Left kidney (tissue), 2 donors: ENCODE measurements around the gene AQR. TPM values are rescaled to one million over a fixed set of nuclear protein-coding genes. Genes with fewer than 3 reads are reported as not detected.

Experiments used
- DNase-seq: peaks from one replicate; pipeline ENCODE4 v3.0.0-alpha.2; 2013
- polyA plus RNA-seq: library from polyadenylated mRNA; unstranded; fragments of 120-200 nt; gene quantifications from one replicate; pipeline ENCODE4 v1.2.1, GENCODE V29; 2013; ENCODE audit not compliant: insufficient read length

The AQR gene
- polyA plus RNA-seq, 1 donor = 50.3 TPM

GRCh38 chr15:34883633-34884032 lies 85.9 kb downstream of the AQR start:
- no peak for DNase-seq

DNA sequence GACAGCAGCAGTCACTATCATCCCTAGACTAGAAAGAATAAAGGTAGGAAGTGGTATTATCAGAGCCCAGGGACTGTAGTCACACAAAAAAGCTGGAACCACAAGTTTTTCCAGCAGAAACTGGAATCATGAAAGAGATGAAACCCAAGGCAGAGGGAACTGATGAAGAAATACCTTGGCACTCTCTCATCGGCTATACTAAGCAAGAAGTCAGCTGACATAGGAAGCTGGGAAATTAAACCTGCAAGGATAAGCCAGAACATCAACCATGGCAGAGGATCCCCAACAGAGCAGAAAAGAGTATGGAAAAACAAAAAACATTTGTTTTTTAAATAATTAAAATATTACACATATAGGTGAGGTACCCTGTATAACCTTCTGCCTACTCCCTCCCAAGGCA lies 86.5 kb downstream of the AQR start:
- DNase-seq = no peak

GRCh38 chr15:34879107-34879506 lies 90.4 kb downstream of the AQR start:
- no peak for DNase-seq

GRCh38 chr15:34876640-34877039 lies 92.9 kb downstream of the AQR start:
- DNase-seq = no peak

DNA sequence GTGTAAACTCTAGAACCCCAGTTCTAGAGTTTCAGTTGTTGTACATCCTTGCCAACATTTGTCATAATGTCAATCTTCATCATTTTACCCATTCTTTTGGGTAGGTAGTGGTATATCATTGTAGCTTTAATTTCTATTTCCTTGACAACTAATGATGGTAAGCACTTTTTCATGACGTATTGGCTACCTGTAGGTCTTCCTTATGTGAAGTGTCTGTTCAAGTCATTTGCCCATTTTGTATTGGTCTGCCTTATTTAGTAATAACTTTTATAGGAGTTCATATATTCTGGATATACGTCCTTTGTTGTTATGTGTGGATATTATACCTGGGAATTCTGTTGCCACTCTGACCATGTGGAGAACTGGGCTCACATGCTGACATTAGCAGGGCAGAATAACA lies 100.4 kb downstream of the AQR start:
- DNase-seq = no peak

DNA sequence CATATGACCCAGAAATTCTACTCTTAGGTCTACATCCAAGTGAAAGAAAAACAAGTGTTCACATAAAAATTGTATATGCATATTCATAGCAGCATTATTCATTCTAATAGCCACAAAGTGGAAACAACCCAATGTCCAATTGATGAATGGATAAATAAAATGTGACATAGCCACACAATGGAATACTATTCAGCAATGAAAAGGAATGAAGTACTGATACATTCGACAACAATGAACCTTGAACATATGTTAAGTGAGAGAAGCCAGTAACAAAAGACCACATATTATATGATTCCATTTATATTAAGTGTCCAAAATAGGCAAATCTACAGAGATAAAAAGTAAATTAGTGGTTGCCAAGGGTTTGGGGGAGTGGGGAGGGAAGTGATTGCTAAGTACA lies 104.0 kb downstream of the AQR start:
- no peak for DNase-seq

DNA sequence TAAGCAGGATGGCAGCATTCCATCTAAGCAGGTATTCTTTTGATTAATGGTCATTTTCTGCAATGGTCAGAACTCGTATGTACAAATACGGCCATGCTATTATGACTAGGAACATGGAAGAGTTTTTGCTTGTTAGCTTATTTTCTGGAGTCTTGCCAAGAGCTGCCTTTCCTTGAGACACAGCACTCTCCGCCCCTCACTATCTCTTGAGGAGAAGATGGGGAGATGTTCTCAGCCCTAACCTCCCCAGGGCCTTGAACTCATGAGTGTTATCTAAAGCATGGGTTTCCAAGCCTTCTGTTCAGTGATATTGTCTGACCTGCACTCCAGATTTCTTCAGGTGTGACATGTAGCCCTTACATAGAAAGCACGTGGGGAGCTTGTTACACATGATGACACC lies 108.3 kb downstream of the AQR start:
- DNase-seq = no peak

GRCh38 chr15:34855893-34856292 lies 113.6 kb downstream of the AQR start:
- DNase-seq = no peak

- peak; percentile 18 for DNase-seq
These were observed 114.1 kb downstream of the AQR start for GRCh38 chr15:34855413-34855812.

DNA sequence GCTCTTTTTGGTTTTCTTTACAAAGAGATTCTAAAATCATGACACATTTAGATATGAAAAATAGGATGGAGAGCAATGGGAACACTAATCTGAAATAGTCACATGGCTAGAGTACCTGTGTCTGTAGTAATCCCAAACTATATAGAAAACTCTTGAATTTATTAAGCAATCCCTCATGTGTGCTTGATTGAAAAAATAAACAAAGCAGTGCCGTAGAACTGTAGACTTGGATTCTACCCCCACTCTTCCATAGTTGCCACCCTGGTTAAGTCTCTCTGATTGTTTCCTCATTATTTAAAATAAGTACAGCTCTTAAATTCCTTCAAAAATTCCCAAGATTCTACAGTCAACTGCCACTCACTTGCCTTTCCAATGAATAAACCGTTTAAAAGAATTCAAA lies 115.3 kb downstream of the AQR start:
- DNase-seq = no peak

GRCh38 chr15:34853001-34853758 lies 116.4 kb downstream of the AQR start:
- DNase-seq = peak; percentile 19

DNA sequence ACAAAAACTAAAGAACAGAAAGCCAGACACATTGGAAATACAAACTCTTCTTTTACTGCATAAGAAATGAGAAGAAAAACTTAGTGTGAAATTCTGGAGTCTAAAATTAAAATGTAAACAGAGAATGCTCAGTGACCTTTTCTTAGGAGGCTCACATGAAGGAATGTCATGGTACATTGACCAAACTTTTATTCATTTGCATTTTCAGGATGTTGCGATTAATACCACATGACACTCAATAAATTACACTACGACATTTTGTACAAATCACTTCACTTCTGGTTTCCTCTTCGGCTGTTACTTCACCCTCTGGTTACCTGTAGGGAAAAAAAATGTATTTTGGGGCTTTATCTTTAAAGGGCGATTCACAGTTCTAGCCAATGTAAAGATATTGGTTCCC lies 117.8 kb downstream of the AQR start:
- DNase-seq = peak; percentile 5

DNA sequence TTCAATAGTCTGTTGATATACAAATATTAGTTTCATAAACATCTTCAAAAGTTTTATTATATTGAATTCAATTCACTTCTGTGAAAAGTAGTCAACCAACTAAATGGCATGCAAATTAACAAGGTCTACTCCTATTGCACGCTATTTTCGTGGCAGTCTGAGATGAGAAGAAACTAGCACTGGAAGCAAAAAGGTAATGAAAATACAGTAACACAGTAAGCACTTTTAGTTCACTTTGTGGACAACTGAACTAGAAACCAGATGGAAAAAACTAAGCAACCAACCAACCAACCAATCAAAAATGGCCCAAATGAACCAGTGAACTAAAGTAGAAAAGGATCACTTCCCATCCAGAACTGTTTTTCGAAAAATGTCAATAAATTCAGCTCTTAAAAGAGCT lies 118.5 kb downstream of the AQR start:
- no peak for DNase-seq

DNA sequence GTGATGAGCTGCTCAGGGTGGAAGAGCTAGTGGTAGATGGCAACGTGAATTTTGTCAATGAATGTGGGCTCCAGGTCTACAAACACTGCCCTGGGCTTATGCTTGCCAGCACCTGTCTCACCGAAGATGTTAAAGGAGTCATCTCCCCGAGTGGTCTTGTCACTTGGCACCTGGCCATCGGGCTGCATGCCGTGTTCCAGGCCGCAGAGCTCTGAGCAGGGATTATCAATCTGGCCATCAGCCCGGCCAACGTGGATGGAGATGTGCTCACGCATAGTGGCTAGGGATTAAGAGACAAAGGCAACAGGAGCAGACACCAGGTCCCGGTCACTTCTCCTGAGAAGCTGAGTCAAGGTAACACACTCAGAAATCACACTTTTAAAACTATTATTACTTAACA lies 119.4 kb downstream of the AQR start:
- no peak for DNase-seq

DNA sequence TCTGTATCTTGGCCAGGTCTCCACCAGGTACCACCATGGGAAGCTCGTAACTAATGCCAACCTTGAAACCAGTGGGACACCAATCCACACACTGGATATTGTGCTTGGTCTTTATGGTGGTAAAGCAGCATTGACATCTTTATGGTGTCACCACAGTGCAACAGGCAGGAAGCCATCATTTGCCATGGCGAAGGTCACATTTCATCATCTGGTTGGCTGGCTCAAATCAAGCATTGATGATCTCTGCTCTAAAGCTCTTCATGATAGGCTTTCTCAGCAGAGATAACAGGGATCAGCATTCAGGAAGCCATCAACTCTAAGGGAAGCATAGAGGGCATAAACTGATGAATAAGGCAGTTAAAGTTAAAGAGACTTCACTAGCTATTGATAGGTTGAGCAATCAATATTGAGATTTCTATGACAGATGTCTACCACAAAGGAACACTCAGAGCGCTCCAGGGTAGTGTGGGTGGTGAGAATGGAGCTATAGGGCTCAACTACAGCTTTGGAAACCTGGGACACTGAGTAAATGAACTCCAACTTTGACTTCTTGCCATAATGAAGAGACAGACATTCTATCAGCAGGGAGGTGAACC lies 120.1 kb downstream of the AQR start:
- DNase-seq = no peak

DNA sequence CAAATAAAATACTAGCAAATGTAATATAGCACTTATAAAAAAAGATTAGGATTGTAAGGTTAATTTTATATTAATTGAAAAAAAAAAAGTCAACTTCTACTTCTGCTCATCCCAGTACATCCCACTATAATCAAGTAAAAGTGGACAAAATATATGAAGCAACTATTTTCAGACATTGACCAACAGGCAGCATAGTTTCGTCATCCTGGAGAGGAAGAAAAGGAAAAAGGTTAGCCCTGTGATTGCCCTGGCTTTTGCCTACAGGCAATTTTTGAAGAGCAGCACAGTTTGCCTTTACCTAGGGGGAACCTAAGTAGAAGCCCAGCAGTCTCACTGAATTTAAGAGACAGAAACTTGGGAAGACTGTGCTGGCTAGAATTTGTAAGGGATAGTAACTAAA lies 121.9 kb downstream of the AQR start:
- no peak for DNase-seq

DNA sequence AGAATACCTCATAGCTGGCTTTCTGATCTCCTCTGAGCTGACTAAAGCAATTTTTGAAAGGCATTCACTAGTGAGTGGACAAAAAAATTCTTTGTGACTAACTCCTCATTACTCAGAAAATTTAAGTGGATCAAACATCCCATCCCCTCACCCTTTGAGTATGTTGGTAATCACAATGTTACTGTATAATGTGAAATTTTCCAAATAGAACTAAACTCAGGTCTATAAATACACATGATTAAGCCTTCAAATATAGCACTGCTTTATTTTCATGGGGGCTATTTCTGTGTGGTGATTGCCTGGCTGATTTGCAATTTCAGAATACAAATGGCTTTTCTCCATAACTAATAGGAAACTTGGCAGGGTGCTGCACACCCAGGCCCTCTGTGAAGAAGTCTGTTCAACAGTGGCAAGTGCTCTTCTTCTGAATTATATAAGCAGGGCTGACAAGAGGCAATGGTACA lies 128.2 kb downstream of the AQR start:
- DNase-seq = no peak

GRCh38 chr15:34838282-34838681 lies 131.3 kb downstream of the AQR start:
- no peak for DNase-seq

- DNase-seq = no peak
These were observed 132.1 kb downstream of the AQR start for GRCh38 chr15:34837246-34838016.

DNA sequence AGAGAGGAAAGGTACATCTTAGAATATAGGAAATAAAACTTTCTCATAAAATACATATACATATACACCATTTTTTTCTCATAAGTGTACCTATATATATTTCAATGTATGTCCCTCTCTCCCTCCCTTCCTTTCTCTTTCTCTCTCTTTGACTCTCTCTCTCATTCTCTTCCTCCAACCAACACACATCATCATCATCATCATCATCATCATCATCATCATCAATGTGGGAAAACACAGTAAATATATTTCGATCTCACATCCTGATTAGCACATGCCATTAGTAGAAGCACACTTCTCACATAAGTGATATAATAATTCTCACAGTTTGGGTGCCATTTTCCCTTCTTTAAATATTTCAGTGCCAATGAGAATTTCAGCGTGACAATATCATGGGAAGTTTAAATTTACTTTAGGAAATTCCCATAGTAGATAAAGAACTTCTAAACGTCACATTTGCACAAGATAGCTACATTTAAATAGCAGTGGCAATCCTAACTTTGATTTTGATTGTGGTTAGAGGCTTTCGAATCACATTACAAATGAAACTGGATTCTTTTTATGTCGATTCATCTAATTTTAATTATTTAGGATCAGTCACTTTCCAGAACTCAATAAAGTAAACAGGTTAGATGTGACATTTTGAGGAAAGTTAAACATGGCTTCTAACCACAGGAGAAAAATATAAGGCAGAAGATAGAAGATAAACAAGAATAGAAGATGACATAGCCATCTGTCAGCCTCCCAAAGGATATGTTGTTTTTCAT lies 141.2 kb downstream of the AQR start:
- DNase-seq = no peak

- no peak for DNase-seq
These were observed 147.7 kb downstream of the AQR start for GRCh38 chr15:34821831-34822230.

DNA sequence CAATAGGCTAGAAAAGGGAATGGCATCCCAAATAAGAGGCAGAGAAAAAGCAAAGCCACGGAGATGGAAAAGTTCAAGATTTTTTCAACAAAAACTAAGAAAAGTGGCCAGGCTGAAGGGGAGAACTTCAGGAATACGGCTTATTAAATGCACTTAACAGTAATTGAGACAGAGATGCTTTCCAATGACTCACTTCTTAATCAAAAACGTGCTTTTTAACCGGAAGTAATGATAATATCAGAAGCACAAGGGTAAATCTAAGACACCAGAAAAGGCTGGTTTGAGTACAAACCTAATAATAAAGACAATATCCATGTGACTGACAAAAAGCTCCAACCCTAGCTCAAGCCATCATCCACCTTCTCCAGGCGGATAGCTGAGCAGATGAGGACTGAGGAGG lies 149.4 kb downstream of the AQR start:
- DNase-seq = no peak

GRCh38 chr15:34818526-34818925 lies 151.0 kb downstream of the AQR start:
- no peak for DNase-seq
